ENCODE data around the gene TEAD2. TPM values are rescaled to one million over a fixed set of nuclear protein-coding genes. Genes with fewer than 3 reads are reported as not detected.
"Not testable (repeated sequence)": the region's sequence is repeated elsewhere in the genome, so short reads cannot be mapped to it uniquely, and the experiment has no call there.

The TEAD2 gene
- total RNA-seq, 1 donor from 2014 or later, result 51.4 TPM

DNA sequence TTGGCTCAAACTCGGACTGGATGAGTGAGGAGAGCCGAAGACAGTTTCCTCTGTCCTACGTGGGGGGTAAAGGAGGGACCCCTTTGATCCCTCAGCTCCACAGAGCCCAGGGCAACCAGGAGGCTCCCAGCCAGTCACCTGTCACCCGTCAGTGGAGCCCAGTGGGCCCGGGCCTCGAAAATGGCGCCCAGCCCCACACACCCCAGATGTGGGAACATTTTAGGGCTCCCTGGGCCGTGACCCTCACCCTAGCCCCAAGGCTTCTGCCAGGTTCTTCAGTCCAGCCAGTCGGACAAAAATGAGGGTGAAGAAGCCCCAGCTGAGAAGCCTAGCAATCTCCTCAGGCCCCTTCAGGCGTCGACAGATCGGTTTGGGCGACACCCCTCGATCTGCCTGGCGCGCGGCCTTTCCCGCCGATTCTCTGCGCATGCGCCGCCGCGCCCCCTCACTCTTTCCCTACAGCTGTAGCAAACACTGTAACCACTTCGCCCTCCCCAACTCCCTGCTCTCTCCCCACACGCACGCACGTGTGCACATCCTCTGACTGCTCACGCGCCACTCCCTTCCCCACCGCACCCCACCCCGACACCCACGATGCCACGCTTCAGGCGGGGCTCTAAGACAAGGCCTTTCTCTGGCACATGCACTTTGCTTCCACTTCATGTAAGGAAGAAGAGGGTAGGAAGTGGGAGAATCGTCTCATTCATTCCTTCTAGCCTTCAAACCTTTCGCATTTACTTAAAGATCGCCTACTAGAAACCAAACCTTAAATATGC lies 37.2 kb downstream of the TEAD2 start, which contains the start of gene SLC6A16:
Gene SLC6A16 (minus strand): TSS at position 391 of the 776 bp plus-strand sequence. CDS start 13,844 bp downstream, outside the sequence.
- Histone ChIP-seq H3K4me1 (no peaks in the 10 kb centered on the region), H3K9me3 (peaks cover 0 to 24% of the 10 kb centered on the region in 2 donors), H3K4me3 (no peak within 1 kb of the TSS), H3K36me3 (peaks cover 0 to 10% of the 10 kb centered on the region in 2 donors), H3K27me3 (no peaks in the 10 kb centered on the region), H3K27ac (no peak within 1 kb of the TSS)
- intact Hi-C loops (cut with DNase I), result no loop called here
- TF ChIP-seq, protein P1, sequence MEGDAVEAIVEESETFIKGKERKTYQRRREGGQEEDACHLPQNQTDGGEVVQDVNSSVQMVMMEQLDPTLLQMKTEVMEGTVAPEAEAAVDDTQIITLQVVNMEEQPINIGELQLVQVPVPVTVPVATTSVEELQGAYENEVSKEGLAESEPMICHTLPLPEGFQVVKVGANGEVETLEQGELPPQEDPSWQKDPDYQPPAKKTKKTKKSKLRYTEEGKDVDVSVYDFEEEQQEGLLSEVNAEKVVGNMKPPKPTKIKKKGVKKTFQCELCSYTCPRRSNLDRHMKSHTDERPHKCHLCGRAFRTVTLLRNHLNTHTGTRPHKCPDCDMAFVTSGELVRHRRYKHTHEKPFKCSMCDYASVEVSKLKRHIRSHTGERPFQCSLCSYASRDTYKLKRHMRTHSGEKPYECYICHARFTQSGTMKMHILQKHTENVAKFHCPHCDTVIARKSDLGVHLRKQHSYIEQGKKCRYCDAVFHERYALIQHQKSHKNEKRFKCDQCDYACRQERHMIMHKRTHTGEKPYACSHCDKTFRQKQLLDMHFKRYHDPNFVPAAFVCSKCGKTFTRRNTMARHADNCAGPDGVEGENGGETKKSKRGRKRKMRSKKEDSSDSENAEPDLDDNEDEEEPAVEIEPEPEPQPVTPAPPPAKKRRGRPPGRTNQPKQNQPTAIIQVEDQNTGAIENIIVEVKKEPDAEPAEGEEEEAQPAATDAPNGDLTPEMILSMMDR (IDR thresholded peaks at IDR 0.05), result no peak
- no peak for DNase-seq (ENCODE audit: low spot score in 2 of 2)

- intact Hi-C loops (cut with DNase I), result no loop called here
- no peak overlapping the region for H3K4me3 ChIP-seq
These were observed 43.9 kb downstream of the TEAD2 start for GRCh38 chr19:49318296-49318695.

GRCh38 chr19:49316284-49316683 lies 45.9 kb downstream of the TEAD2 start:
- intact Hi-C loops (cut with DNase I), result no loop called here
- TF ChIP-seq, protein P1 (IDR thresholded peaks at IDR 0.05), result no peak
- Histone ChIP-seq H3K27me3 (no peaks in the 10 kb centered on the region), H3K36me3 (peaks cover 0 to 8% of the 10 kb centered on the region in 2 donors), H3K9me3 (peaks cover 0 to 25% of the 10 kb centered on the region in 2 donors), H3K4me1 (no peaks in the 10 kb centered on the region), H3K4me3 (no peak overlapping the region), H3K27ac (no peak overlapping the region)
- DNase-seq (ENCODE audit: low spot score in 2 of 2), result no peak

More at GRCh38 chr19:49318296-49318695, 43.9 kb downstream of the TEAD2 start:
- DNase-seq (ENCODE audit: low spot score in 2 of 2), result no peak
- H3K27me3 ChIP-seq, result no peaks in the 10 kb centered on the region
- no peaks in the 10 kb centered on the region for H3K4me1 ChIP-seq
- TF ChIP-seq, protein P1 (IDR thresholded peaks at IDR 0.05), result no peak
- peaks cover 0 to 12% of the 10 kb centered on the region in 2 donors for H3K36me3 ChIP-seq
- H3K9me3 ChIP-seq, result peaks cover 0 to 35% of the 10 kb centered on the region in 2 donors
- no peak overlapping the region for H3K27ac ChIP-seq

GRCh38 chr19:49315111-49315510 lies 47.1 kb downstream of the TEAD2 start:
- TF ChIP-seq, protein P1 (IDR thresholded peaks at IDR 0.05), result no peak
- intact Hi-C loops (cut with DNase I), result no loop called here
- Histone ChIP-seq H3K4me1 (no peaks in the 10 kb centered on the region), H3K27ac (no peak overlapping the region), H3K4me3 (no peak overlapping the region), H3K27me3 (no peaks in the 10 kb centered on the region), H3K9me3 (peaks cover 0 to 13% of the 10 kb centered on the region in 2 donors), H3K36me3 (peaks cover 8 to 13% of the 10 kb centered on the region in 2 donors)
- no peak for DNase-seq (ENCODE audit: low spot score in 2 of 2)

DNA sequence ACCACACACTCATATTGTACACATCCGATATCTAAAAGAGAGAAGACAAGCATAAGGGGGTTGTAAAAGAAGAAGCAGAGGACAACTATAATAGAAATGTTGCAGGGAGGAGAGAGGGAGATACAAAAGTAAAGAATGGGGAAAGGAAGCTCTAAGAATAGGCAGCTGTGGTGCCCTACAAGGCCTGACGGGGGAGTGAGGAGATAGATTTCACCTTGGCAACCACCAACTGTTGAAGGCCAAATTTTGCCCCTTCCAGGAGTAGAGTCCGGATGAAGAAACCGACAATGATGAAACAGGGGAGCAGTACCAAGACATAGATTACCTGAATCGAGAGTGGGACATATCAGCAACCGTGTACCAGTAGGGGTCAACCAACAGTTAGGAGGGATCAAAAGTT lies 53.1 kb downstream of the TEAD2 start:
- Histone ChIP-seq H3K9me3 (no peaks in the 10 kb centered on the region), H3K27ac (no peak overlapping the region), H3K27me3 (no peaks in the 10 kb centered on the region), H3K36me3 (peaks cover 8 to 11% of the 10 kb centered on the region in 2 donors), H3K4me3 (no peak overlapping the region), H3K4me1 (no peaks in the 10 kb centered on the region)
- intact Hi-C loops (cut with DNase I), result no loop called here
- DNase-seq (ENCODE audit: low spot score in 2 of 2), result no peak
- TF ChIP-seq, protein P1 (IDR thresholded peaks at IDR 0.05), result no peak

- intact Hi-C loops (cut with DNase I); H3K9me3 ChIP-seq; DNase-seq (ENCODE audit: low spot score in 2 of 2); H3K27ac ChIP-seq; H3K4me3 ChIP-seq; H3K27me3 ChIP-seq; H3K4me1 ChIP-seq: not testable (repeated sequence)
- peaks cover 8 to 11% of the 10 kb centered on the region in 2 donors for H3K36me3 ChIP-seq
These were observed 55.5 kb downstream of the TEAD2 start for GRCh38 chr19:49306734-49307133.
